HEK293T (cell line): ENCODE measurements around the gene NIFK.

Experiments used
- BHLHE40 ChIP-seq: fragments of 450-650 bp; IDR thresholded peaks from 2 replicates; pipeline ENCODE4 v1.6.1; 2016; ENCODE audit warnings: mild to moderate bottlenecking, moderate library complexity, borderline replicate concordance
- CTBP1 ChIP-seq: fragments of 450-650 bp; IDR thresholded peaks from 2 replicates; pipeline ENCODE4 v1.6.1; 2016; ENCODE audit warnings: borderline replicate concordance
- FOXA1 ChIP-seq: fragments of 450-650 bp; IDR thresholded peaks from 2 replicates; pipeline ENCODE4 v1.6.1; 2016; ENCODE audit warnings: mild to moderate bottlenecking
- FOXK2 ChIP-seq: fragments of 450-650 bp; IDR thresholded peaks from 2 replicates; pipeline ENCODE4 v1.6.1; 2016; ENCODE audit warnings: mild to moderate bottlenecking
- FOXM1 ChIP-seq: fragments of 450-650 bp; IDR thresholded peaks from 2 replicates; pipeline ENCODE4 v1.6.1; 2017; ENCODE audit warnings: mild to moderate bottlenecking, borderline replicate concordance
- L3MBTL2 ChIP-seq: fragments of 450-650 bp; conservative IDR thresholded peaks from 2 replicates; pipeline ENCODE4 v1.6.1; 2016; ENCODE audit warnings: mild to moderate bottlenecking
- LEF1 ChIP-seq: fragments of 450-650 bp; IDR thresholded peaks from 2 replicates; pipeline ENCODE4 v1.6.1; 2017; ENCODE audit warnings: mild to moderate bottlenecking, borderline replicate concordance
- NFRKB ChIP-seq: fragments of 450-650 bp; IDR thresholded peaks from 2 replicates; pipeline ENCODE4 v1.6.1; 2016; ENCODE audit warnings: mild to moderate bottlenecking, moderate library complexity
- PKNOX1 ChIP-seq: fragments of 450-650 bp; IDR thresholded peaks from 2 replicates; pipeline ENCODE4 v1.6.1; 2016
- SP1 ChIP-seq: fragments of 450-650 bp; IDR thresholded peaks from 2 replicates; pipeline ENCODE4 v1.6.1; 2017
- SUZ12 ChIP-seq: fragments of 450-650 bp; IDR thresholded peaks from 2 replicates; pipeline ENCODE4 v1.6.1; 2016; ENCODE audit warnings: mild to moderate bottlenecking
- TARDBP ChIP-seq: fragments of 450-650 bp; IDR thresholded peaks from 2 replicates; pipeline ENCODE4 v1.6.1; 2016
- ZNF384 ChIP-seq: fragments of 450-650 bp; IDR thresholded peaks from 2 replicates; pipeline ENCODE4 v1.6.1; 2016

GRCh38 chr2:121696410-121696930, 40.2 kb downstream of the NIFK start:
- TF ChIP-seq SP1, result no peak
- no peak for TF ChIP-seq TARDBP
- no peak for TF ChIP-seq PKNOX1
- TF ChIP-seq ZNF384, result no peak
- no peak for TF ChIP-seq LEF1
- TF ChIP-seq FOXM1, result no peak
- no peak for TF ChIP-seq BHLHE40
- TF ChIP-seq L3MBTL2, result no peak
- TF ChIP-seq CTBP1, result no peak
- TF ChIP-seq SUZ12, result no peak
- TF ChIP-seq NFRKB, result no peak
- TF ChIP-seq FOXK2, result no peak
- TF ChIP-seq FOXA1, result no peak
